ENCODE results near the gene CYP4F12. TPM values are rescaled to one million over a fixed set of nuclear protein-coding genes. Genes with fewer than 3 reads are reported as not detected.

The CYP4F12 gene
- total and polyA plus RNA-seq, 4 donors = 14.6 to 64.0 (median 25.0) TPM

- TF ChIP-seq MAX (IDR thresholded peaks at IDR 0.05) (peak; percentile 89), RXRA (IDR thresholded peaks at IDR 0.05) (peak; percentile 98 to 99), ZBTB33 (IDR thresholded peaks at IDR 0.05) (peak; percentile 93), HNF4G (IDR thresholded peaks at IDR 0.05) (peak; percentile 100), REST (IDR thresholded peaks at IDR 0.05) (peak; percentile 92), ATF3 (IDR thresholded peaks at IDR 0.05) (peak; percentile 99), GABPA (IDR thresholded peaks at IDR 0.05 in 1 of 2, conservative IDR thresholded peaks at IDR 0.05 in 1 of 2) (peak in 1 of 2 donors; percentile 43), SP1 (IDR thresholded peaks at IDR 0.05) (peak; percentile 99), NR2F2 (IDR thresholded peaks at IDR 0.05) (peak; percentile 69), TAF1 (conservative IDR thresholded peaks at IDR 0.05) (no peak), CTCF (IDR thresholded peaks at IDR 0.05; ENCODE audit: low read depth, low read length, missing input control) (no peak), RAD21 (IDR thresholded peaks at IDR 0.05) (peak; percentile 56 to 75), FOXA1 (IDR thresholded peaks at IDR 0.05) (peak; percentile 82), FOXA2 (IDR thresholded peaks at IDR 0.05) (peak; percentile 80), EGR1 (IDR thresholded peaks at IDR 0.05; ENCODE audit: low read depth in 2 of 2) (peak in 1 of 2 donors; percentile 43), YY1 (IDR thresholded peaks at IDR 0.05) (peak; percentile 77), JUND (IDR thresholded peaks at IDR 0.05) (peak; percentile 98), HNF4A (conservative IDR thresholded peaks at IDR 0.05) (peak; percentile 100)
- DNase-seq (ENCODE audit: low spot score) = no peak
- WGBS = 33% methylated on average over 8 of the region's 8 CpGs
- Histone ChIP-seq H3K4me3 (ENCODE audit: low read depth in 1 of 3, low read length in 3 of 3) (no peak overlapping the region), H3K27ac (ENCODE audit: low read depth in 1 of 2, low read length in 2 of 2) (peak overlapping the region; percentile 78 to 93), H3K9me3 (ENCODE audit: control insufficient read depth in 4 of 4, low read length in 3 of 4) (no peaks in the 10 kb centered on the region), H3K36me3 (ENCODE audit: control insufficient read depth in 4 of 4, insufficient read depth in 3 of 4, low read depth in 1 of 4, low read length in 3 of 4) (peaks cover 2 to 41% (median 25%) of the 10 kb centered on the region in 4 donors), H3K9ac (ENCODE audit: low read depth in 1 of 2, low read length in 2 of 2) (peak overlapping the region in 1 of 2 donors; percentile 64), H3K27me3 (ENCODE audit: control insufficient read depth in 4 of 4, insufficient read depth in 4 of 4, low read length in 3 of 4) (no peaks in the 10 kb centered on the region), H3K4me1 (ENCODE audit: control insufficient read depth in 4 of 4, insufficient read depth in 4 of 4, low read length in 3 of 4) (peaks cover 2 to 43% (median 26%) of the 10 kb centered on the region in 4 donors)
Observed at GRCh38 chr19:15680478-15681322, 7.8 kb downstream of the CYP4F12 start.
